ENCODE results near the gene EID1. TPM values are rescaled to one million over a fixed set of nuclear protein-coding genes. Genes with fewer than 3 reads are reported as not detected.
A peak's percentile ranks its signal among the peaks of the same experiment; 100 is the strongest.

EID1 gene
- total RNA-seq, 1 donor from 2014 or later, result 233 TPM

DNA sequence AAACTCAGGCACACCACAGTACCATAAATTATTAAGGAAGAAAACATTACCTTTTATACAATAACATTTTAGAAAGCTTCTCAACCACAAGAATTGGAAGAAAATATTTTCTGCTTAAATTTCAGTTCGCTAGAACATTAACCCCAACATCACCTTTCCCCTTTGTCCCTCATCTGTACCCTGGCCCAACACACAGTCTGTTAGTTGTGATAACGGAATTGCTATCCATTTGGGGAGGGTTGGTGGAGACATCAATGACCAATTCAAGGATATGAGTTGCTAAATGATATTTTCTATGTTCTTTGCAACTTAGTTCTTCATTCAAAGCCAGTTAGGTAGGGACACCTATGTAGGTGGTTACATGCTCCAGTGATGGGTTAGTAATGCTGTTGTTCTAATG is 5.8 kb downstream of the EID1 start:
- FAIRE-seq (no peak), DNase-seq (ENCODE audit: low read depth) (no peak)
- no peak overlapping the region for H3K4me3 ChIP-seq (ENCODE audit: low read depth, low read length)
- H3K36me3 ChIP-seq (ENCODE audit: control insufficient read depth, insufficient read depth, low read length), result no peaks in the 10 kb centered on the region
- TF ChIP-seq, protein P1, sequence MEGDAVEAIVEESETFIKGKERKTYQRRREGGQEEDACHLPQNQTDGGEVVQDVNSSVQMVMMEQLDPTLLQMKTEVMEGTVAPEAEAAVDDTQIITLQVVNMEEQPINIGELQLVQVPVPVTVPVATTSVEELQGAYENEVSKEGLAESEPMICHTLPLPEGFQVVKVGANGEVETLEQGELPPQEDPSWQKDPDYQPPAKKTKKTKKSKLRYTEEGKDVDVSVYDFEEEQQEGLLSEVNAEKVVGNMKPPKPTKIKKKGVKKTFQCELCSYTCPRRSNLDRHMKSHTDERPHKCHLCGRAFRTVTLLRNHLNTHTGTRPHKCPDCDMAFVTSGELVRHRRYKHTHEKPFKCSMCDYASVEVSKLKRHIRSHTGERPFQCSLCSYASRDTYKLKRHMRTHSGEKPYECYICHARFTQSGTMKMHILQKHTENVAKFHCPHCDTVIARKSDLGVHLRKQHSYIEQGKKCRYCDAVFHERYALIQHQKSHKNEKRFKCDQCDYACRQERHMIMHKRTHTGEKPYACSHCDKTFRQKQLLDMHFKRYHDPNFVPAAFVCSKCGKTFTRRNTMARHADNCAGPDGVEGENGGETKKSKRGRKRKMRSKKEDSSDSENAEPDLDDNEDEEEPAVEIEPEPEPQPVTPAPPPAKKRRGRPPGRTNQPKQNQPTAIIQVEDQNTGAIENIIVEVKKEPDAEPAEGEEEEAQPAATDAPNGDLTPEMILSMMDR (IDR thresholded peaks at IDR 0.05; ENCODE audit: insufficient read depth, low read length, severe bottlenecking), result no peak
- H3K27me3 ChIP-seq (ENCODE audit: control insufficient read depth, insufficient read depth, low read length), result no peaks in the 10 kb centered on the region

DNA sequence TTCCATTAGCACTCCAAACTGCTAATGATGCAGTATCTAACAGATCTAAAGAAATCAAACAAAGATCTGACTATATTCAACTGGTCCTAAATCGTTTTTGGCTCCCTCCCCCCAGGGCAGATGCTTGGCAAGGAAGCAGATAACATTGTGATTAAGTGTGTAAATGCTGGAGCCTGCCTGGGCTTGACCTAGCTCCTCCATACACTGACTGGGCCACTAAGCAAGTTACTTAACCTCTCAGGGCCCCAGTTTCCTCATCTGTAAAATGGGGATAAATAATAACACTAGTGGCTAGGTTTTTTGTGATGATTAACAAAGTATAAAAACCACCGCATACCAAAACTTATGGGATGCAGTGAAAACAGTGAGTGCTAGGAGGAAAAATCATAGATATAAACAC is 9.2 kb downstream of the EID1 start:
- no peaks in the 10 kb centered on the region for H3K27me3 ChIP-seq (ENCODE audit: control insufficient read depth, insufficient read depth, low read length)
- no peak for FAIRE-seq
- TF ChIP-seq, protein P1 (IDR thresholded peaks at IDR 0.05; ENCODE audit: insufficient read depth, low read length, severe bottlenecking), result no peak
- H3K4me3 ChIP-seq (ENCODE audit: low read depth, low read length), result no peak overlapping the region
- DNase-seq (ENCODE audit: low read depth), result peak; percentile 60
- no peaks in the 10 kb centered on the region for H3K36me3 ChIP-seq (ENCODE audit: control insufficient read depth, insufficient read depth, low read length)

DNA sequence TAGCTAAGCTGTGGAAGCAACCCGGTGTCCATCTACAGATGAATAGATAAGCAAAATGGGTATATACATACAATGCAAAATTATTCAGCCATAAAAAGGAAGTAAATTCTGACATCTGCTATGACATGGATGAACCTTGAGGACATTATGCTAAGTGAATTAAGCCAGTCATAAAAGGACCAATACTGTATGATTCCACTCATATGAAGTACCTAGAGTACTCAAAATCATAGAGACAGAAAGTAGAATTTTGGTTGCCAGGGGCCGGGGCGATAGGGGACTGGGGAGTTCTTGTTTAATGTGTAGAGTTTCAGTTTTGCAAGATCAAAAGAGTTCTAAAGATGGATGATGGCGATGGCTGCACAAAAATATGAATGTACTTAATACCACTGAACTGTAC is 10.3 kb downstream of the EID1 start:
- no peak overlapping the region for H3K4me3 ChIP-seq (ENCODE audit: low read depth, low read length)
- DNase-seq (ENCODE audit: low read depth), result no peak
- H3K27me3 ChIP-seq (ENCODE audit: control insufficient read depth, insufficient read depth, low read length), result no peaks in the 10 kb centered on the region
- H3K36me3 ChIP-seq (ENCODE audit: control insufficient read depth, insufficient read depth, low read length), result no peaks in the 10 kb centered on the region
- TF ChIP-seq, protein P1 (IDR thresholded peaks at IDR 0.05; ENCODE audit: insufficient read depth, low read length, severe bottlenecking), result no peak
- FAIRE-seq, result no peak

DNA sequence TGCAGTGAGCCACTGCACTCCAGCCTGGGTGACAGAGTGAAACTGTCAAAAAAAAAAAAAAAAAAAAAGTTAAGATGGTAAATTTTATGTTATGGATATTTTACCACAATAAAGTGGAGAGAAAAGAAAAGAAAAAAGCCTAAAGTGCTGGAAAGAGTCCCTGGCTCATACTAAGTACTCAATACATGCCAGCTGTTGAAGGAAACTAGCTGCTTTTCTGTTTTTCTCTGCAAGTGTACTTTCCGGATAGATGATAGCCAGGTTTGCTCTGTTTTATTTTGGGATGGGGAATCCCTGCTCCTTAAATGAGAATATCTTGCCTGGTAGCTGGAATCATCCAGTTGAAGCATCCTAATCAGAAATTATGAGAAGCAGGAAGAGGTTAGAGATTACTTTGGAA is 10.9 kb downstream of the EID1 start:
- Histone ChIP-seq H3K27me3 (ENCODE audit: control insufficient read depth, insufficient read depth, low read length) (no peaks in the 10 kb centered on the region), H3K36me3 (ENCODE audit: control insufficient read depth, insufficient read depth, low read length) (no peaks in the 10 kb centered on the region), H3K4me3 (ENCODE audit: low read depth, low read length) (no peak overlapping the region)
- FAIRE-seq (no peak), DNase-seq (ENCODE audit: low read depth) (no peak)
- TF ChIP-seq, protein P1 (IDR thresholded peaks at IDR 0.05; ENCODE audit: insufficient read depth, low read length, severe bottlenecking), result no peak

DNA sequence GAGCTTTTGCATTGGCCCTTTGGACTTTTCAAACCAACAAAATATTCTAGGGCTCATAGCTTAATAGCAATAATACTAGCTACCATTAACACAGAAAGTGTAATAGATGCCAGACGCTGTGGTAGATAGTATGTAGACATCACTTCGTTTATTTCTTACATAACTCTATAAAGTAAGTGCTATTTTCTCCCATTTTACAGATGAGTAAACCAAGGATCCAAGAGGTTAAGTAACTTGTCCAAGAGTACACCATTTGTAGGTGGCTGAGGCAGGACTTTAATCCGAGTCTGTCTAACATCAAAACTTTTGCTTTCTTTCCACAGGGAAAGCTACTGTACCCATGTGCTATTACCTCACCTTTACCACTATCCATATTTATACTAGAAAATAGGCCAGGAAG is 12.0 kb downstream of the EID1 start:
- TF ChIP-seq, protein P1 (IDR thresholded peaks at IDR 0.05; ENCODE audit: insufficient read depth, low read length, severe bottlenecking), result no peak
- FAIRE-seq, result no peak
- Histone ChIP-seq H3K4me3 (ENCODE audit: low read depth, low read length) (no peak overlapping the region), H3K27me3 (ENCODE audit: control insufficient read depth, insufficient read depth, low read length) (peaks cover 1% of the 10 kb centered on the region), H3K36me3 (ENCODE audit: control insufficient read depth, insufficient read depth, low read length) (no peaks in the 10 kb centered on the region)
- DNase-seq (ENCODE audit: low read depth), result no peak

DNA sequence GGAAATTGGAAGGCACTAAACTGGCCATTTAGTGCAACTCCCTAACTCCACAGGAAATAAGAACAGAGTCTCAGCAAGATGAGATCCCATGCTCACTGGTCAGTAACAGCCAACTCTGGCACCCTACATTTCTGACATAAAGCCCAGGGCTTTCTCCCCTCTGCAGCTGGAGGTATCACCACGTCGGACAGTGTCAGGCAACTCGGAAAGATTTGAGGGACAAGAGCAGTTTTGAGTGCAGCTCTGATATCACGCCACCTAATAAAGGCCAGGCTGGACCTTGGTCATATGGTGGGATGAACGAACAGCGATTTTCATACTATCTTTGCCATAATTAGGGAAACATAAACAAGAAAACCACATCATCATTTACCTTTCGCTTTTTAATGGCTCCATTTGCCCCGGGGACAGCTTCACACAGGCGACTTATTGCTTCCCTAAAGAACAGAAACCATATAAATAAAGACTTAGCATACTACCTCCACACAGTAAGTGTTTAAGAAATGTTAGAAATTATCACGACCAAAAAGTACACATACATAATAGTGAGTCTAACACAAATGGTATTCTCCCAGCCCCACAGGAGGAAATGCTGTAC is 12.5 kb downstream of the EID1 start:
- FAIRE-seq (no peak), DNase-seq (ENCODE audit: low read depth) (no peak)
- TF ChIP-seq, protein P1 (IDR thresholded peaks at IDR 0.05; ENCODE audit: insufficient read depth, low read length, severe bottlenecking), result no peak
- no peak overlapping the region for H3K4me3 ChIP-seq (ENCODE audit: low read depth, low read length)
- H3K36me3 ChIP-seq (ENCODE audit: control insufficient read depth, insufficient read depth, low read length), result no peaks in the 10 kb centered on the region
- peaks cover 1% of the 10 kb centered on the region for H3K27me3 ChIP-seq (ENCODE audit: control insufficient read depth, insufficient read depth, low read length)
